KOPT-K1 (cell line): Measurements from ENCODE around the gene MRPS24.
A peak's percentile ranks its signal among the peaks of the same experiment; 100 is the strongest.

ENCODE experiments used
- H3K27ac ChIP-seq: fragments of 200-600 bp; sonication (generic); 2 replicates; pipeline ENCODE4 v1.5.1; 2016; ENCODE audit warnings: antibody characterized with exemption, mild to moderate bottlenecking, low read depth, low read length; ENCODE audit not compliant: poor library complexity, severe bottlenecking
- H3K36me3 ChIP-seq: fragments of 200-600 bp; sonication (generic); 2 replicates; pipeline ENCODE4 v1.5.1; 2017; ENCODE audit warnings: antibody characterized with exemption, mild to moderate bottlenecking, low read length, moderate library complexity; ENCODE audit not compliant: insufficient read depth
- H3K9me3 ChIP-seq: fragments of 200-600 bp; sonication (generic); 2 replicates; pipeline ENCODE4 v1.5.1; 2017; ENCODE audit warnings: antibody characterized with exemption, low read length, mild to moderate bottlenecking; ENCODE audit not compliant: insufficient read depth, poor library complexity, severe bottlenecking

MRPS24 gene

DNA sequence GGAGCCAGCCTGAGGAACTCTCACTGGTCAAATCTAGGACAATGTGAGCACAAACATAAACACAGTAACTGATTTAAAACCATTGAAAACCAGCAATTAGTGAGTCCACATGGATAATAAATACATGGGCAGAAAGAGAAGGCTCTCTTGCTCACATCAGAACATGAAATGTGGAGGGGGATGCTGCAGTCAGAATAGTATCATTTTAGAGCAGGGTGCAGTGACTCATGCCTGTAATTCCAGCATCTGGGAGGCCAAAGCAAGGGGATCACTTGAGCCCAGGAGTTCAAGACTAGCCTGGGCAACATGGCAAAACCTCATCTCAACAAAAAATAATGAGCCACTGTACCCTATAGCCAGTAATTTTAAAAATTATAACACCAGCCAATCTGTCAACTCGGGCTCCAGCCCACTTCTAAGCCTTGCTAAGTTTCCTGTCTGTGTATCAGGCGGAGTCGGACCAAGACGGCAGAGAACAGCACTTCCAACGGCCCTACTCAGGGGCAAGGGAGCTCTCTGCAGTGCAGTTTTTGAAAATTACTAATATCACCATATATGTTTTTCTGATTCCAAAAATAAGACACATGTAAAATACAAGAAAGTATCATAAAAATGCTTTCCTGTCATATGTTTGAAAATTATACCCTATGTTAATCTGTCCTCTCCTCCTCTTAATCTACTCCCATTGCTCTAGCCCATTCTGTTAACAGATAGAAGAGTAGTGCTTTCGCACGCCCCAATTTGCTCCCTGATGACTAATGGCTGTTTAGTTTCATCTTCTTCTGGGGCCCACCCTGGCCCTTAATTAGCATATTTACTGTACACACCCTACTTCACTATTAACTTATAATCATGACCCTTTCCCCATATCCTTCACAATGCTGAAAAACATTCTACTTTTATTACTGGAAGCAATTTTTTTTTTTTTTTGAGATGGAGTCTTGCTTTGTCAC lies 20.0 kb upstream of the MRPS24 start:
- Histone ChIP-seq H3K9me3 (no peaks in the 10 kb centered on the region), H3K36me3 (peaks cover 24% of the 10 kb centered on the region; the same call in 1 of the 2 replicates), H3K27ac (no peak overlapping the region)

- Histone ChIP-seq H3K36me3 (peaks cover 67% of the 10 kb centered on the region), H3K9me3 (no peaks in the 10 kb centered on the region), H3K27ac (no peak overlapping the region)
Observed at GRCh38 chr7:43884617-43885016, 15.3 kb upstream of the MRPS24 start.

DNA sequence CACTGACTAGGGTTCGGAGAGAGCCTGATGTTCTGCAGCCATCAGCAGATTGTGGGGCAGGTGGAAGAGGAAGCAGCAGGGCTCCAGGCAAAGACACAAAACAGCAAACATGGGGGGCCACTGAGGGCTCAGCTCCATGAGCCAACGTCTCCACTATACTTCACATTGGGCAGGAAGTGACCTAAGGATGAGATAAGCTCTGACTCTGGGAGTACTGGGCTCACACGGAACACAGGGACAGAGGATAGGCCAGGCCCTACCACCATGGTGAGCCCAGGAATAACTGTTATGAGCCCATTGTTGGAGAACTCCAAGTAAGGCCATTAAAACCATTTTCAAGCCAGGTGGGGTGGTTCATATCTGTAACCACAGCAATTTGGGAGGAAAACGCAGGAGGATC lies 14.9 kb upstream of the MRPS24 start:
- Histone ChIP-seq H3K36me3 (peaks cover 71% of the 10 kb centered on the region), H3K9me3 (no peaks in the 10 kb centered on the region), H3K27ac (no peak overlapping the region)

DNA sequence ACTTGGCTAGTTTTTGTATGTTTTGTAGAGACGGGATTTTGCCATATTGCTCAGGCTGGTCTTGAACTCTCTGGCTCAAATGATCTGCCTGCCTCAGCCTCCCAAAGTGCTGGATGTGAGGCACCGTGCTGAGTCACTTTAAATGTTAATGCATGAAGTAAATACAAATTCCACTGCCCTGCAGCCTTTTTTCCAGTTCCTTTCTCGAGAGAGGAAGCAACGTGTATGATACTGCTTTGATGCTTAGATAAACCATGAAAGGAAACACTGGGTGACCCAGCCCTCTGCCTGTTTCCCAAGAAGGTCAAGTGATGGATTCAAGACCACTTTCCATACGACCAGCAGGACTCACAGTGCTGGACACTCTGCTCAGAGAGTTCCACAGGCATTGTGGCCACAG lies 11.3 kb upstream of the MRPS24 start:
- peaks cover 93% of the 10 kb centered on the region for H3K36me3 ChIP-seq
- H3K9me3 ChIP-seq: no peaks in the 10 kb centered on the region
- H3K27ac ChIP-seq: no peak overlapping the region

DNA sequence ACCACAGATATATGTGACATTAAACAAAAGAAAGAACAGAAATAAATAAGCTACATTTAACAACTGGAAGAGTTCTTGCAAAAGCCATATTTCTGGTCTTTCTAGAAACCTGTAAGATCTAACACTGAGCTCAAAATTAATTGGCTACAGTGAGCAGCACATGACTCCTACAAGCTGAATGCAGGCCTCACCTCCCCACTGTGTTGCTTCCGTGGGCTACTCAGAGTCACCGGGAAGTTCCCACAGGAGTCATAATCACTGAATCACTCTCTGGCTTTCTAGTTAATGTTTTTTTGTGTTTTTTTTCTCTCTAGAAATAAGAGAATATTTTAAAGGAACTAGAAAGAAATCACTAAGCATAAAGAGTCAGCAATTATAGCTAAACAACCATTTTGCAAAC lies 10.2 kb upstream of the MRPS24 start:
- Histone ChIP-seq H3K36me3 (peaks cover 93% of the 10 kb centered on the region), H3K9me3 (no peaks in the 10 kb centered on the region), H3K27ac (no peak overlapping the region)

DNA sequence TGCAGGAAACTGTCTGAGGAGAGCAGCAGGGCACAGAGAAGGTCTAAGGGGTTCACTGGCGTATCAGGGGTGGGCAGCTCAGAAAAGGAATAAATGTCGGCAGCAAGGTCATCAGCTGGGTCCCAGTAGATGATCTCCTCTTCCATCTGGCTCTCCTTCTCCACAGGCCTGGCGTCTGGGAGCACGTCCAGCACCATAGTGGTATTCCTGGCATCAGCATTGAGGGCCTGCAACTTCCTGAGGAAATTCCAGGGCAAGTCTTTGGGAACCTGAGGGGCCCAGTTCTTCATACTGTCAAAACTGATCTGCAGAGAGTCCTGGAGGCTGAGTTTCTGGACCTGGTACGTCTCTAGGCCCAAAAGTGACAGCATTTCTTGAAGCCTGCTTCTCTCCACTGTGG lies 9.6 kb upstream of the MRPS24 start:
- Histone ChIP-seq H3K36me3 (peaks cover 86% of the 10 kb centered on the region), H3K9me3 (no peaks in the 10 kb centered on the region), H3K27ac (no peak overlapping the region)

GRCh38 chr7:43877968-43878864 lies 8.9 kb upstream of the MRPS24 start:
- H3K36me3 ChIP-seq: peaks cover 83% of the 10 kb centered on the region
- H3K27ac ChIP-seq: no peak overlapping the region
- no peaks in the 10 kb centered on the region for H3K9me3 ChIP-seq

GRCh38 chr7:43876976-43877745 lies 7.8 kb upstream of the MRPS24 start:
- Histone ChIP-seq H3K27ac (no peak overlapping the region), H3K36me3 (peaks cover 74% of the 10 kb centered on the region), H3K9me3 (no peaks in the 10 kb centered on the region)

- Histone ChIP-seq H3K27ac (no peak overlapping the region), H3K9me3 (no peaks in the 10 kb centered on the region), H3K36me3 (peaks cover 64% of the 10 kb centered on the region)
Observed at GRCh38 chr7:43876241-43876640, 6.9 kb upstream of the MRPS24 start.

- Histone ChIP-seq H3K9me3 (no peaks in the 10 kb centered on the region), H3K36me3 (peaks cover 35% of the 10 kb centered on the region), H3K27ac (no peak overlapping the region)
Observed at GRCh38 chr7:43873300-43873699, 4.0 kb upstream of the MRPS24 start.

GRCh38 chr7:43872406-43873110 lies 3.2 kb upstream of the MRPS24 start:
- Histone ChIP-seq H3K36me3 (peaks cover 34% of the 10 kb centered on the region), H3K9me3 (no peaks in the 10 kb centered on the region), H3K27ac (no peak overlapping the region)

DNA sequence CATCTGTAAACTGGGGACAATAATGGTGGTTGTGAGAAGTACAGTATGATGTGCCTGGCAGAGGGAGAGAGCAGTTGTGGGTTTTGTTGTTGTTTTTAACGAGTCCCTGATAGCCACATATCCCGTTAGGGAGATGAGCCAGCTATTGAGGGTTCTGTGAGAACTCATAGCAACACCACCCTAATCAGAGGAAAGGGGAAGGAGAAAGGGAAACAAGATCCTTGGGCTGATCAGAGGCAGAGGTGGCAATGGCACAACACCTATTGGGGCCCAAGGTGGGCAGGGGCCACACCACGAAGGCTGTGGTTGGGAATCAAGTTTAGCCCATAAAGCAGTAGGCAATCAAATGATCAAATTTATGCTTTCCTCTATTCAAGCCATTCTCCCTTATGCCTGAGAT lies 1.7 kb upstream of the MRPS24 start:
- H3K27ac ChIP-seq: no peak overlapping the region
- no peaks in the 10 kb centered on the region for H3K9me3 ChIP-seq
- H3K36me3 ChIP-seq: peaks cover 33% of the 10 kb centered on the region

DNA sequence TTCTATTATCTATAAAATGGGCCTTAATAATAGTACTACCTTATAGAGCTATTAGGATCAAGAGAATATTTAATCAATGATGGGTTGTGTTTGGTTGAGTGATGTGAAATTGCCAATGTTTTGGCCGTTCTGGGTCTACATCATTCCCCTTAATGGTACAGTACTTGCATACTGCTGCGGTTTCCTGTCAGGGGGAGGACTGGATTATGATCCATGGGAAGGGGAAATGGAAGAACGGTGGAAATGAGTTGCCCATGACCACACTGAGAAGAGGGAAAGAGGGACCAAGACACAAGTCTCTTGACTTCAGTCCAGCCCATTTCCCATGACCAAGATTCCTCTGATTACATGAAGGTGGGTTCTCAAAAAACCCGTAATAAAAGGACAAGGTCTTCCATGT lies 999 bp upstream of the MRPS24 start:
- Histone ChIP-seq H3K9me3 (no peaks in the 10 kb centered on the region), H3K27ac (no peak overlapping the region), H3K36me3 (peaks cover 31% of the 10 kb centered on the region)

DNA sequence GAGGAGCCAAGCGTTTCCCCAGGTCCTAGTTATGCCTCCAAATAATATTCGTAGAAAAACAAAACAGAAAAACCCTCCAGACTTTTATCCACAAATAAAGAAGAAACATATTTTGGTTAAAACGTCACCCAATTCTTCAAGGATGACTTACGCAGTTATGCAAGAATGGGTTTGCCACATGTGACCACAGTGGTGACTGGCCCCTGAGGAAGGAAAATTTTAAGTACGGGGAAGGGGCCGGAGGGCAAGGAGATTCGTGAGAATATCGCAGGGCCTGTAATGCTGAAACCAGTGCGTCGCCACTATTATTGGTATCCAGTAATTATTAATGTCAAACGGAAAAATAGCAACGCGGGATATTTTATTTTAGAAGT lies 537 bp upstream of the MRPS24 start:
- Histone ChIP-seq H3K27ac (peak overlapping the region; percentile 66), H3K9me3 (no peaks in the 10 kb centered on the region), H3K36me3 (peaks cover 29% of the 10 kb centered on the region)
